Measurements from ENCODE around the gene GDE1. TPM values are rescaled to one million over a fixed set of nuclear protein-coding genes. Genes with fewer than 3 reads are reported as not detected.

GDE1 gene
- total and polyA plus RNA-seq, 9 of the 15 experiments (the other 6 are each of a cell fraction or from before 2014, with no cell fraction given) = 18.8 to 40.5 (median 22.3) TPM

GRCh38 chr16:19520861-19521331 is 1.0 kb downstream of the GDE1 start (continued):
- no peak for TF ChIP-seq SMAD1 (IDR thresholded peaks at IDR 0.05; ENCODE audit: low read depth, low read length, partially characterized antibody)
- peak in 1 of 2 experiments; percentile 85; a peak in 2 of 4 replicates for TF ChIP-seq ZMIZ1 (IDR thresholded peaks at IDR 0.05; ENCODE audit: low read depth in 2 of 2, low read length in 2 of 2)
- TF ChIP-seq CBFA2T2 (conservative IDR thresholded peaks at IDR 0.05) = peak; percentile 97
- TF ChIP-seq SAFB (IDR thresholded peaks at IDR 0.05; ENCODE audit: borderline replicate concordance, low read depth, low read length) = no peak
- TF ChIP-seq SMAD3 (CRISPR knock-in tag; conservative IDR thresholded peaks at IDR 0.05) = no peak
- TF ChIP-seq MAX (CRISPR knock-in tag; IDR thresholded peaks at IDR 0.05) = no peak
- no peak for TF ChIP-seq HDGF (IDR thresholded peaks at IDR 0.05)
- TF ChIP-seq MBD1 (CRISPR knock-in tag; IDR thresholded peaks at IDR 0.05) = no peak
- no peak for TF ChIP-seq ZBTB40 (IDR thresholded peaks at IDR 0.05)
- TF ChIP-seq ZBTB40 (CRISPR knock-in tag; IDR thresholded peaks at IDR 0.05) = no peak
- TF ChIP-seq WHSC1 (IDR thresholded peaks at IDR 0.05; ENCODE audit: low read length) = no peak
- TF ChIP-seq CHCHD3 (CRISPR knock-in tag; IDR thresholded peaks at IDR 0.05) = no peak
- TF ChIP-seq RUNX1 (IDR thresholded peaks at IDR 0.05; ENCODE audit: low read depth) = no peak
- no peak for TF ChIP-seq ZKSCAN3 (CRISPR knock-in tag; IDR thresholded peaks at IDR 0.05)
- TF ChIP-seq ZNF253 (CRISPR knock-in tag; conservative IDR thresholded peaks at IDR 0.05) = no peak
- no peak for TF ChIP-seq ZNF282 (CRISPR knock-in tag; IDR thresholded peaks at IDR 0.05)
